ENCODE data around the gene TXNL1. TPM values are rescaled to one million over a fixed set of nuclear protein-coding genes. Genes with fewer than 3 reads are reported as not detected.

TXNL1 gene
- total RNA-seq, 2 donors from 2014 or later = 66.4 to 85.4 TPM

DNA sequence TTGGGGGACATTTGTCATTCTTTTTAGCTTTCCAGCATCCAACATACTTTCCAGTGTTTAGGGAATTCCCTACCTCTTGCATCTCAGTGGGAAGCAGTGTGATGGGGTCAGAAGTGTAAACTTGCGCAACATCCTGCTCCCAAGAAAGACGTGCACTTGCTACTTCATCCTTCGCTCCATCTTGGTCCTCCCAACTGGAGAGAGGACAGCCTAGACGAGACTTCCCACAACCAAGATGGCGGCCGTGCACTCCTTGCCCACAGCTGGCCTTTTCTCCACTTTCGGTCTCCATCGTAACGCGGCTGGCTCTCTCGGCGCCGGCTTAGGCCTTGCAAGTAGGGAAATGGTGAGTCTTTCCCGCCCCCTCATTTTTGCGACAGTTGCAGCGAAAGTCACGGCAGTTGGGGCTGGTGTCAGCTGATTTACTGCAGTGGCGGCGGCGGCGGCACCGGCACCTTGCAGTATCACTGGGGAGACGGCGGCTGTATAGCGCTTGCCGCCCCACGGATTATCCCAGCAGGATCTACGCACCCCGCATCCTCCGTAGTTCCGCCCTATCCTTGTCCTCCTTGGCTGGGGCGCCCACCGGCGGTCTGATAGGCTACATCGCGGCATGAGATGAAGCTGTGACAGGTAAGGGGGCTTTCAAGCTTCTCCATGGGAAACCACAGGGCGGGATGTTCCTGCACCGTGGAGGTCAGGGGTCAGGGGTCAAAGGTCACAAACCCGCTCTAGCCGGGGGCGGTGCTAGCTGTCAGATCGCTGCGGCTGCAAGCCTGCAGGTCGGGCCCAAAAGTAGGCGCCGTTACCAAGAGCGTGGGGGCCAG, 12.8 kb upstream of the TXNL1 start, which contains the start of gene WDR7:
Gene WDR7, plus strand, starts transcription at position 416 of the 827 bp plus-strand sequence. CDS start 21,157 bp downstream, outside the sequence.
- ATAC-seq (peak; percentile 88 to 94), DNase-seq (ENCODE audit: low spot score in 2 of 2) (peak; percentile 91)
- peaks cover 5 to 14% of the 10 kb centered on the region in 2 donors for H3K9me3 Mint-ChIP-seq
- peak within 1 kb of the TSS; percentile 97 to 98 for H3K27ac Mint-ChIP-seq
- H3K36me3 Mint-ChIP-seq = peaks cover 27% of the 10 kb centered on the region in 2 donors

DNA sequence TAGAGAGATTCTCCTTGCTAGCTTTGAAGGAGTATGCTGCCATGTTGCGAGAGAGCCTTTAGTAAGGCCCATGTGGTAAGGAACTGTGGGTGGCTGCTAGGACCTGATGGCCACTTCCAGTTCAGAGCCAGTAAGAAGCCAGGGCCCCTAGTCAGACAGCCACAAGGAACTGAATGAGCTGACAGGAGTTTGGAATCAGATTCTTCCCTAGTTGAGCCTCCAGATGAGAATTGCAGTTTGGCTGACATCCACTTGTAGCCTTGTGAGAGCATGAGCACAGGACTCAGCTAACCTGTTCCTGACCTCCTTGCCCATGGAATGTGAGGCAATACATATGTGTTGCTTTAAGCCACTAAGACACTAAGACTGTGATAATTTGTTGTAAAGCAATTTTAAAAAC, 11.6 kb upstream of the TXNL1 start:
- peaks cover 5 to 14% of the 10 kb centered on the region in 2 donors for H3K9me3 Mint-ChIP-seq
- DNase-seq (ENCODE audit: low spot score in 2 of 2) (no peak), ATAC-seq (no peak)
- peak overlapping the region in 1 of 2 donors; percentile 97 for H3K27ac Mint-ChIP-seq
- peaks cover 27% of the 10 kb centered on the region in 2 donors for H3K36me3 Mint-ChIP-seq

DNA sequence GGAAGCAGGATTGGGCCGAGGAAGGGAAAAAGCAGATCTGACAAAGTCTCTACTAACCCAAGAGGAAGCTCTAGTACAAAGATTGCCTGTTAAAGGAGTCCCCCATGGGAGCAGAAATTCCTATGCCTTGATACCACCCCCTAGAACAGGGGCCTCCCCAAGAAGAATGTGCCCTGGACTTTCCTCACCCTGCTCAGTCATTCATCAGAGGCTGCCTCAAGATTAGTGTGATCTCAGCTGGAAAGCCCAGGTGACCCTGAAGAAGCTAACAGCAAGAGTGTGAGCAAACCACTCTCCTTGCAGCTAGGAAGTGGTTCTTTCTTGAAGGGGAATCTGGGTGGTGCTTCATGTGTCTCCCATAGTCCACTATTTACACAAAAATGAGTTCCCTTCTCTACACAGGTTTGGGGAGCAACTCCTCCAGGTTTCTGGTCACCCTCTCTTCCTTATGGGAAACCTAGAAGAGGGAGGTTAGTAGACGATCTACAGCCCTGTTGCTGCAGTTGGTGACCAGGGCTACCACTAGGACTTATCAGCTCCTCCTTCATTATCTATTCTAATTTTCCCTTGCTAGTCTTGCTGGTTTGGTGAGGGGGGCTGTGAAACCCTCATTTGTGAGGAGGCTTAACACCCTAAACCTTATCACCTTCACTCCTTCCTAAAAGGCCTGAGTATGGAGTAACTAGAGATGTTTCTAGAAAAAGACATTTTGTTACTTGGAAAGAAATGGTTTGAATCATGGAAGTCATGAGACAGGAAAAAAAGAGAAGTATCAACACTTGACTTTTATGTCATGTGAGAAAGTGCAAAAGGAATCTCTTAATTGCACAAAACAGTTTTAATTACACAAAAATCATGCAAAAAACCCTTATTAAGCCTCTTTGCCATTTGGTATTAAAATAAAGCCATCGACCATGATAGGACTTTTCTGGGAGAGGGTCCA, 9.8 kb upstream of the TXNL1 start:
- H3K36me3 Mint-ChIP-seq = peaks cover 10 to 23% of the 10 kb centered on the region in 2 donors
- no peak overlapping the region for H3K27ac Mint-ChIP-seq
- no peak for ATAC-seq
- peaks cover 5 to 9% of the 10 kb centered on the region in 2 donors for H3K9me3 Mint-ChIP-seq
- no peak for DNase-seq (ENCODE audit: low spot score in 2 of 2)

DNA sequence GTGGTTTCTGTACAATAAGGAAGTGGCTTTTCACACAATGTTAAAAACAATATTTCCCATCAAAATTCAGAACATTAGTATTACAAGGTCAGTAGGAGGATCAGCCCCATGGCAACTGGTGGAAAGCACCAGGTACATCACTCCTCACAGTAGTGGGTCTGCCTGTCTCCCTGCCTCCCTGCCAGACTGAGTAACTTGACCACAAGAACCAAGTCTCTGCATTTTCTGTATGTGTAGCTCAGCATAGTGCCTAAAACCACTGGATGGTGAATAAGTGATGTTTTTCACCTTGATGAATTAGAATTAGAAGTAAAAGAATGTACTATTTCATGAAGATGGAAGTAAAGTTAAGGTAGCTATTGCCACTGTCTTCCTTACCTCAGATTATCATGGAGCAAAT, 8.7 kb upstream of the TXNL1 start:
- peak overlapping the region in 1 of 2 donors; percentile 75 for H3K27ac Mint-ChIP-seq
- DNase-seq (ENCODE audit: low spot score in 2 of 2) (no peak), ATAC-seq (peak in 1 of 2 donors; percentile 40)
- H3K9me3 Mint-ChIP-seq = peaks cover 5 to 9% of the 10 kb centered on the region in 2 donors
- peaks cover 8 to 22% of the 10 kb centered on the region in 2 donors for H3K36me3 Mint-ChIP-seq

DNA sequence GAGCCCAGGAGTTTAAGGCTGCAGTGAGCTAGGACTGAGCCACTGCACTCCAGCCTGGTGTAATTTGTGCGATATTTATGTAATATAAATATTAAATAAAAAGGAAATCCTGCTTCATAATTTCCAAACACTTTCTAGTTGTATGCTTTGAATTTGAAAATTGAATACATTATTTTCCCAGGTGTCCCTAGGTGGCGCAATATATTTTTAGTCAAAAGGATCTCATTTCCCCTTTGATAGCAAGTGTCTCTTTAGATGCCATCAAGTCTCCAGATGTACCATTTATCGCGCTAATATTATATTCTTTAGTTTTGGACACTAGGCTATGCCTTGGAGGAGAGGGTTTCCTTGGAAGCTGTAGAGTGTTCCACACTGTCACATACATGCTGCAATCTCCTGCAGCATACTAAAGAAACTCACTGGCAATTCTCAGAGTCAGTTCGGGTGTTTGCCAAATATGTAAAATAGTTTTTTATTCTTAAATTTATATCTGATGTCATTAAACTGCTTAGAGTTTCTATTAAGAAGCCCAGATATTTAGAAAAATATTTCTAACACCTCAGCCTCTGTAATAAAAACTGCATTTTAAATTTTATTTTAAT, 7.1 kb upstream of the TXNL1 start:
- H3K36me3 Mint-ChIP-seq = peaks cover 2 to 7% of the 10 kb centered on the region in 2 donors
- H3K9me3 Mint-ChIP-seq = peaks cover under 1 to 4% of the 10 kb centered on the region in 2 donors
- H3K27ac Mint-ChIP-seq = no peak overlapping the region
- ATAC-seq = peak in 1 of 2 donors; percentile 32
- no peak for DNase-seq (ENCODE audit: low spot score in 2 of 2)

DNA sequence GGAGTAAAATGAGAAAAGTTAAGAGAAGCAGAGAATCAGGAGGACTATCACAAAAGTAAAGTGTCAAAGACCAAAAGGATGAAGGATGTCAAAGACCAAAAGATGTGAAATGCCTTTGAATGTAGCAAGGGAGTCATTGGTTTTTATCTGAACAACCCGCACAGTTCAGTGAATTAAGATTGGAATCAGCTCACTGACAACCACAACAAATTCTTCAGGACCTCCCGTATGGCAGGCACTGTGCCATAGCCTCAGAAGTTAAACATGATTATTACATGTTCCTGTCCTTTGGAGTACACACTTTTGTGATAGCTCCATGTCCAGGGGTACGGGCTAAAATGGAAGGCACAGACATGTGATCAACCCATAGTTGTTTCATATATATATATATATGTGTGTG, 5.0 kb upstream of the TXNL1 start:
- H3K36me3 Mint-ChIP-seq = peaks cover 10 to 16% of the 10 kb centered on the region in 2 donors
- peaks cover 0 to 9% of the 10 kb centered on the region in 2 donors for H3K9me3 Mint-ChIP-seq
- peak overlapping the region in 1 of 2 donors; percentile 3 for H3K27ac Mint-ChIP-seq
- ATAC-seq (no peak), DNase-seq (ENCODE audit: low spot score in 2 of 2) (no peak)

DNA sequence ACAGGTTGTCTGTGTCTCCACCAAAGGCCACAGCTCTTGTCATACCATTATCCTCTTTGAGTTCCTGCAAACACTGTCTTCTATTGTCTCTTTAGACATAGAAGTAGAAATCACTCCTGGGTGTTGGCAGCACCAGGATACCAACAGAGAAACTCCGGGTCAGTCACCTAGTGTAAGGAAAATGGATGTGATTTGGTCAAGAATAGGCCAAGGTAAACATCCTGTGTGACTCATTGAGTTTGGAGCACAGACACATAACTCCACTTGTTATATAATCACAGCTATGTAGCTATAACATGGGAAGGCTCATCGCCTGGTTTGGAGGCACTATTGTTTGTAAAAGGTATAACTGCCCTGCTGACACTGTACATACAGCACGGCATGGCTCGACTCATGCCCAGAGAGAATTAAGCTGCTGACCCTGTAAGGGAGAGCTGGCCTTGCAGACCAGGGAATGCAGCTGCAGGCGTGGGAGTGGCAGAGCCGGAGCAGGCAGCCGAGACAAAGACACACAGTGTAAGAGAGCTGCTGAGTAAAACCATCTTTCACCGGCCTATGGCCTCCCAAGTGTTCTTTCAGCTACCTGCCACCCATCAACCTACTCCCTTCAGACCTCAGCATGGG, 3.4 kb upstream of the TXNL1 start:
- Mint-ChIP-seq H3K9me3 (peaks cover 0 to 9% of the 10 kb centered on the region in 2 donors), H3K36me3 (peaks cover 23 to 31% of the 10 kb centered on the region in 2 donors), H3K27ac (no peak overlapping the region)
- ATAC-seq (no peak), DNase-seq (ENCODE audit: low spot score in 2 of 2) (no peak)

DNA sequence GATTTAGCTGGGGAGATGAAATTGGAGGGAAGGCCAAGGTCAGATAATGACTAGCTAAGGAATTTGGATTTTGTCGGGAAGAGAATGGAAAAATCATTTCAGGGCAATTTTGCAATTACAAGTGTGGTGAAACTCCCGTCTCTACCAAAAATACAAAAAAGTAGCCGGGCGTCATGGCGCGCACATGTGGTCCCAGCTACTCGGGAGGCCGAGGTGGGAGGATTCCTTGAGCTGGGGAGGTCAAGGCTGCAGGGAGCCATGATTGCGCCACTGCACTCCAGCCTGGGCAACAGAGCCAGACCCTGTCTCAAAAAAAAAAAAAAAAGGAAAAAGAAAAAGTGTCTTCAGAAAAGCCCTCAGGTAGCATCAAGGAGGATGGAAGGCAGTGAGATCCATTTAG, 1.2 kb upstream of the TXNL1 start:
- DNase-seq (ENCODE audit: low spot score in 2 of 2) (no peak), ATAC-seq (no peak)
- Mint-ChIP-seq H3K27ac (peak overlapping the region; percentile 62 to 98), H3K36me3 (peaks cover 23 to 31% of the 10 kb centered on the region in 2 donors), H3K9me3 (peaks cover 0 to 9% of the 10 kb centered on the region in 2 donors)

DNA sequence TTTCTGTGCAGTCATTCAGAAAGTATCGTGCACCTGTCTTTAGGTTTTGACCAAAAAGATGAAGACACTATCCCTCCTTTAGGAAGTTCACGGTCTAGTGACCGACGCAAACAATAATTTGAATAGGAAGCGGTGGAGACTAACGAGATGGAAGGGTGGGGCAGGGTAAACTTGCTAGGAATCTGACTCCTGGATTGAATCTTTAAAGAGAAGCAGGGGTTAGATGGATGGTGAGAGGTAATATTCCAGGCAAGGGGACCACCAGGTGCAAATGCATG, 651 bp upstream of the TXNL1 start:
- peaks cover 23 to 31% of the 10 kb centered on the region in 2 donors for H3K36me3 Mint-ChIP-seq
- DNase-seq (ENCODE audit: low spot score in 2 of 2) (no peak), ATAC-seq (no peak)
- peak overlapping the region; percentile 98 to 99 for H3K27ac Mint-ChIP-seq
- H3K9me3 Mint-ChIP-seq = peaks cover 0 to 9% of the 10 kb centered on the region in 2 donors

DNA sequence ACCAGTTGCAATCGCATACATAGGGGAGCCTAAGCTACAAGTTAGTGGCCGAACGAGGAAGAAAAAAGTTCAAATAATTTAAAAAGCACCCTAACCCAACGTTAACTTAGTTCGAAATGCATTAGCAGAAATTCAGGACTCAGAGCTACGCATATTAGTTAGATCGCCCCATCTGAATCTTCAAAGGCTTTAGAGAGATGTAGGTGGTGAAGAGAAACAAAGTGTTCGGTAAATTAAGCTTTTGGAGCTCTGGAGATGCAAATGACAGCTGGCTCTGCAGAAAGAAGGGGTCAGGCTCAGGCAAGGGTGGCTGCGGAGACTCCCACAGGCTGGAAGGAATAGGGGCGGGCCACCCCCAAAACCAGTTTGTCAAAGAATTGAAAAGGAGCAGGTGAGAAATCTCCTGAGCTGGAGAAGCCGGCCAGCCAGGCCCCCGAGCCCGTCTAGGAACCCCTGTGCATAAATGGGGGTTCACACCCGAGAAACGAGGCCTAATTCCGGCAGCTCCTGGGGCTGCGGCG, 621 bp downstream of the TXNL1 start:
- peak overlapping the region; percentile 98 to 99 for H3K27ac Mint-ChIP-seq
- peaks cover 0 to 9% of the 10 kb centered on the region in 2 donors for H3K9me3 Mint-ChIP-seq
- H3K36me3 Mint-ChIP-seq = peaks cover 23 to 40% of the 10 kb centered on the region in 2 donors
- ATAC-seq (peak; percentile 2 to 7), DNase-seq (ENCODE audit: low spot score in 2 of 2) (no peak)

DNA sequence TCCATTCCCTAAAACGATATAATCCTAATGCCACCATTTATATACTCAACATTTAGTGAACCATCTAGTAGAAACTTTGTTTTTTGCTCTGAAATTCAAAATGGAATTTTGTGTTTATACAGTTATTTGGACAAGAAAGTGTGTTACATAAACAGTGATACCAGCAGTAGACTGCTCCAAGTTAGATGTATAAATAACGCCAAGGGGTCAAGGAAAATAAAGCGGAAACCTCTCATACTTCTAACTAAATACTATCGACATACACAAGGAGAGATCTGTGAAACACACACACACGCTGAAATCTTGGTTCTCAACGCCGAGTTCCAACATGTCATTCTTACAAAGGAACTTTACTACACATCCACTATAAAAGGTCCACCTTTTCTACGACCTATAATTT, 1.2 kb downstream of the TXNL1 start:
- H3K9me3 Mint-ChIP-seq = peaks cover 0 to 9% of the 10 kb centered on the region in 2 donors
- peaks cover 23 to 45% of the 10 kb centered on the region in 2 donors for H3K36me3 Mint-ChIP-seq
- H3K27ac Mint-ChIP-seq = peak overlapping the region; percentile 98 to 99
- ATAC-seq (no peak), DNase-seq (ENCODE audit: low spot score in 2 of 2) (no peak)

DNA sequence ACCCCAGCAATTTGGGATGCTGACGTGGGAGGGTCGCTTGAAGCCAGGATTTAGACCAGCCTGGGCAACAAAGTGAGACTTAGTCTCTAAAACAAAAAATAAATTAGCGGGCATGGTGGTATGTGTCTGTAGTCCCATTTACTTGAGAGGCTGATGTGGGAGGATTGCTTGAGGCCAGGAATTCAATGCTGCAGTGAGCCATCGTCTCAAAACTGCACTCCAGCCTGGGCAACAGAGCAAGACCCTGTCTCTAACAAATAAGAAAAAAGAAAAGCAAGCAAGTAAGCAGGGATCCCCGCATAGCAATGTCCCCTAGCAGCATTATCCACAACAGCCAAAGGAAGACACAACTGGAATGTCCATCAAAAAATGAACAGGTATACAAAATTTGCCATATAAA, 3.4 kb downstream of the TXNL1 start:
- Mint-ChIP-seq H3K36me3 (peaks cover 23 to 53% of the 10 kb centered on the region in 2 donors), H3K27ac (no peak overlapping the region), H3K9me3 (peaks cover 0 to 9% of the 10 kb centered on the region in 2 donors)
- no peak for ATAC-seq
- DNase-seq (ENCODE audit: low spot score in 2 of 2) = no peak

DNA sequence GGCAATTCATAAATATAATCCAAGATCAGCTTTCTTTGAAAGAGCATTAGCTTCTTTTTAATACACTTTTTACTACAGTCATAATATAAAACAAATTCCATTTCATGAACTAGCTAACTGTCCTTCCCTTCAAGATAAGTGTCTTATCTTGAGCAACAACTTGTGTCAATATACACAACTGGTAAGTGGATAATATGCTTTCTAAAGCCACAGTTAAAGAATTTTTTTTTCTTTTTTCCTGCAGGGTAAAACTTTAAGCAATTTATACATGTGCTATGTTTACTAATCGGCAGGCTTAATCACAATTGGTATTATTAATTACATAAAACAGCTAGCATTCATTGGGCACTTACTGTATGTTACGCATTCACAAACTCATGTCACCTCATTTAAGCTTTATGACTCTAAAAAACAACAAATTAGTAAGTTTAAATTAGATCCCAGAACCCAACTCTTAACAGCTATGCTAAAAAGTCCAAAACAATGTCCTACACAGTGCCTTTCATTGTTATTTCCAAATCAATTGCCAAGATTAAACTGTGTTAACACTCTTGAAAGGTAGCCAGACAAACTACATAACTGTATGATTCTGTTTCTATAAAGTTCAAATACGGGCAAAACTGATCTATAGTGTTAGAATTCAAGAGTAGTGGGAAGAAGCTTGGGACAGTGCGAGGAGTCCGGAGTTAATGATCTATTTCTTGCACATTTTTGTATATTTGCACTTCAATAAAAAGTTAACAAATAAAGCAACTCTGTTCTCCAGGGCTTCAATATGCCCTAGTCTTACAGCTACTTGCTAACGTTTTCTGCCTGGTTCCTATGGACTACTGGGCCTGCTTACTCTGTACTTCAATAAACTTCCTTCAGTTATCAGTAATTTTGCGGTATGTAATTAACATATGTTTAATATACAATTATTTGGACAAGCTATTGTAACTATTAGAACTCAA, 6.0 kb downstream of the TXNL1 start:
- H3K27ac Mint-ChIP-seq = no peak overlapping the region
- ATAC-seq (no peak), DNase-seq (ENCODE audit: low spot score in 2 of 2) (no peak)
- H3K9me3 Mint-ChIP-seq = no peaks in the 10 kb centered on the region
- peaks cover 4 to 33% of the 10 kb centered on the region in 2 donors for H3K36me3 Mint-ChIP-seq

DNA sequence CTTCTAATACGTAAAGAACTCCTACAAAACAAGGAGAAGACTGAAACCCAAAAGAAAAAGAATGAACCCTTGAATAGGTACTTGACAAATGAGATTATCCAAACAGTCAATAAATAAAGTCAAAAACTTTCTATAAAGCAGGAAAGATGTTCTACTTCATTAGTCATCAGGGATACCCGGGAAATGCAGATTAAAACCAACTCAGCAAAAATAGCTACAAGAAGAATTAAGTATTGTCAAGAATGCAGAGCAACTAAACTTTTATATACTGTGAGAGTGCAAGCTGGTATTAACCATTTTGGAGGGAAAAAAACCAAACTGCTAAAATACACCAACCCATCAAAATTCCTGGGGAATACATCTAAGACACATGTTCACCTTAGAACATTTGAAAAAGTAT, 10.4 kb downstream of the TXNL1 start:
- H3K9me3 Mint-ChIP-seq = no peaks in the 10 kb centered on the region
- H3K36me3 Mint-ChIP-seq = peaks cover 0 to 27% of the 10 kb centered on the region in 2 donors
- H3K27ac Mint-ChIP-seq = no peak overlapping the region
- ATAC-seq (no peak), DNase-seq (ENCODE audit: low spot score in 2 of 2) (no peak)
